CD4-positive, alpha-beta T cell treated with Interleukin-2 at 100 ng/mL for 4 hours (primary cell): ENCODE results near the gene YIPF3.
"Not testable (repeated sequence)": the region's sequence is repeated elsewhere in the genome, so short reads cannot be mapped to it uniquely, and the experiment has no call there.

Experiments
- DNase-seq: peaks from one replicate; pipeline ENCODE4 v3.0.0-alpha.2; 2020; ENCODE audit warnings: low spot score

Gene YIPF3

GRCh38 chr6:43516697-43517504, at the start of gene YIPF3, which contains the start of gene POLR1C:
Gene YIPF3, minus strand, starts transcription at chr6:43516926. Its CDS starts 119 bp downstream, at chr6:43516807.
Gene POLR1C, plus strand, starts transcription at chr6:43517089. Its CDS starts 21 bp downstream, at chr6:43517110.
- peak; percentile 96 for DNase-seq

- DNase-seq, result no peak
Observed at GRCh38 chr6:43559328-43559727, 42.6 kb upstream of the YIPF3 start.

- DNase-seq, result not testable (repeated sequence)
Observed at GRCh38 chr6:43557620-43558019, 40.9 kb upstream of the YIPF3 start.

GRCh38 chr6:43547222-43547621, 30.5 kb upstream of the YIPF3 start:
- no peak for DNase-seq

- no peak for DNase-seq
Observed at GRCh38 chr6:43544461-43544860, 27.7 kb upstream of the YIPF3 start.

- DNase-seq, result no peak
Observed at GRCh38 chr6:43541774-43542471, 25.2 kb upstream of the YIPF3 start.

GRCh38 chr6:43540507-43540906, 23.8 kb upstream of the YIPF3 start:
- no peak for DNase-seq

GRCh38 chr6:43539409-43539808, 22.7 kb upstream of the YIPF3 start:
- not testable (repeated sequence) for DNase-seq

GRCh38 chr6:43538986-43539385, 22.3 kb upstream of the YIPF3 start:
- not testable (repeated sequence) for DNase-seq

- DNase-seq, result no peak
Observed at GRCh38 chr6:43532201-43532600, 15.5 kb upstream of the YIPF3 start.

GRCh38 chr6:43524483-43524961, 7.8 kb upstream of the YIPF3 start:
- DNase-seq, result no peak

GRCh38 chr6:43523284-43523683, 6.6 kb upstream of the YIPF3 start:
- no peak for DNase-seq

GRCh38 chr6:43522547-43523261, 6.0 kb upstream of the YIPF3 start:
- DNase-seq, result no peak

GRCh38 chr6:43521836-43522235, 5.1 kb upstream of the YIPF3 start:
- no peak for DNase-seq

- DNase-seq, result no peak
Observed at GRCh38 chr6:43520097-43520496, 3.4 kb upstream of the YIPF3 start.

- DNase-seq, result no peak
Observed at GRCh38 chr6:43517505-43518357, 1.0 kb upstream of the YIPF3 start.

GRCh38 chr6:43516367-43516696, 394 bp downstream of the YIPF3 start:
- DNase-seq, result no peak

GRCh38 chr6:43515808-43516207, 918 bp downstream of the YIPF3 start:
- DNase-seq, result no peak

GRCh38 chr6:43511824-43512415, 4.8 kb downstream of the YIPF3 start:
- DNase-seq, result no peak

GRCh38 chr6:43510827-43511163, 5.9 kb downstream of the YIPF3 start:
- DNase-seq, result no peak
